Chondrocyte (in vitro differentiated cells): Measurements from ENCODE around the gene AKAP13. TPM values are rescaled to one million over a fixed set of nuclear protein-coding genes. Genes with fewer than 3 reads are reported as not detected.
A peak's percentile ranks its signal among the peaks of the same experiment; 100 is the strongest.

Experiments used
- DNase-seq: peaks from one replicate; pipeline ENCODE4 v3.0.0; 2021; ENCODE audit warnings: mixed read lengths, low spot score
- H3K27ac Mint-ChIP-seq: one replicate; pipeline ENCODE4 v1.8.0; 2021; ENCODE audit warnings: mild to moderate bottlenecking, moderate library complexity, mixed read lengths; ENCODE audit not compliant: unreplicated experiment
- H3K27me3 Mint-ChIP-seq: 2 replicates; pipeline ENCODE4 v1.8.0; 2021; ENCODE audit warnings: low read depth, mixed read lengths
- H3K36me3 Mint-ChIP-seq: 2 replicates; pipeline ENCODE4 v1.8.0; 2021; ENCODE audit warnings: low read depth, mixed read lengths
- H3K4me1 Mint-ChIP-seq: 2 replicates; pipeline ENCODE4 v1.8.0; 2021; ENCODE audit warnings: low read depth, mild to moderate bottlenecking, mixed read lengths
- H3K4me3 Mint-ChIP-seq: one replicate; pipeline ENCODE4 v1.8.0; 2021; ENCODE audit warnings: mild to moderate bottlenecking, moderate library complexity, mixed read lengths; ENCODE audit not compliant: unreplicated experiment
- H3K9me3 Mint-ChIP-seq: 2 replicates; pipeline ENCODE4 v1.8.0; 2021; ENCODE audit warnings: low read depth, mixed read lengths
- CTCF ChIP-seq: fragments of 200-600 bp; sonication (generic); IDR thresholded peaks from 2 replicates; pipeline ENCODE4 v1.5.0; 2021; ENCODE audit warnings: antibody characterized with exemption, mild to moderate bottlenecking, moderate library complexity
- total RNA-seq: library from RNA; stranded (reverse); gene quantifications from 3 replicates; pipeline ENCODE4 v1.2.1, GENCODE V29; 2021

The AKAP13 gene
- total RNA-seq, 1 donor from 2014 or later, result 80.6 TPM

GRCh38 chr15:85725564-85725963, 345.2 kb downstream of the AKAP13 start:
- H3K9me3 Mint-ChIP-seq, result no peaks in the 10 kb centered on the region
- peaks cover 26% of the 10 kb centered on the region for H3K36me3 Mint-ChIP-seq
- TF ChIP-seq CTCF, result no peak
- peak overlapping the region; percentile 92 for H3K27ac Mint-ChIP-seq
- no peaks in the 10 kb centered on the region for H3K27me3 Mint-ChIP-seq
- H3K4me1 Mint-ChIP-seq, result peaks cover 46% of the 10 kb centered on the region
- DNase-seq, result no peak
- H3K4me3 Mint-ChIP-seq, result no peak overlapping the region

GRCh38 chr15:85726454-85726853, 346.1 kb downstream of the AKAP13 start:
- no peak for DNase-seq
- H3K36me3 Mint-ChIP-seq, result peaks cover 30% of the 10 kb centered on the region
- H3K9me3 Mint-ChIP-seq, result no peaks in the 10 kb centered on the region
- no peak overlapping the region for H3K4me3 Mint-ChIP-seq
- peak overlapping the region; percentile 92 for H3K27ac Mint-ChIP-seq
- TF ChIP-seq CTCF, result no peak
- peaks cover 46% of the 10 kb centered on the region for H3K4me1 Mint-ChIP-seq
- no peaks in the 10 kb centered on the region for H3K27me3 Mint-ChIP-seq

GRCh38 chr15:85727068-85727467, 346.7 kb downstream of the AKAP13 start:
- Mint-ChIP-seq H3K27me3 (no peaks in the 10 kb centered on the region), H3K27ac (peak overlapping the region; percentile 92), H3K9me3 (no peaks in the 10 kb centered on the region), H3K36me3 (peaks cover 27% of the 10 kb centered on the region), H3K4me1 (peaks cover 46% of the 10 kb centered on the region), H3K4me3 (no peak overlapping the region)
- no peak for DNase-seq
- TF ChIP-seq CTCF, result no peak

GRCh38 chr15:85730001-85730820, 349.8 kb downstream of the AKAP13 start:
- DNase-seq, result no peak
- H3K27ac Mint-ChIP-seq, result peak overlapping the region; percentile 78
- H3K36me3 Mint-ChIP-seq, result peaks cover 37% of the 10 kb centered on the region
- peak; percentile 89 for TF ChIP-seq CTCF
- no peak overlapping the region for H3K4me3 Mint-ChIP-seq
- peaks cover 29% of the 10 kb centered on the region for H3K4me1 Mint-ChIP-seq
- peaks cover 18% of the 10 kb centered on the region for H3K9me3 Mint-ChIP-seq
- H3K27me3 Mint-ChIP-seq, result no peaks in the 10 kb centered on the region

- Mint-ChIP-seq H3K27me3 (no peaks in the 10 kb centered on the region), H3K9me3 (peaks cover 18% of the 10 kb centered on the region), H3K27ac (no peak overlapping the region), H3K4me1 (peaks cover 4% of the 10 kb centered on the region), H3K4me3 (no peak overlapping the region), H3K36me3 (peaks cover 50% of the 10 kb centered on the region)
- no peak for DNase-seq
- TF ChIP-seq CTCF, result no peak
These were observed 353.0 kb downstream of the AKAP13 start for GRCh38 chr15:85733416-85733815.
